ENCODE results near the gene THAP8.

DNA sequence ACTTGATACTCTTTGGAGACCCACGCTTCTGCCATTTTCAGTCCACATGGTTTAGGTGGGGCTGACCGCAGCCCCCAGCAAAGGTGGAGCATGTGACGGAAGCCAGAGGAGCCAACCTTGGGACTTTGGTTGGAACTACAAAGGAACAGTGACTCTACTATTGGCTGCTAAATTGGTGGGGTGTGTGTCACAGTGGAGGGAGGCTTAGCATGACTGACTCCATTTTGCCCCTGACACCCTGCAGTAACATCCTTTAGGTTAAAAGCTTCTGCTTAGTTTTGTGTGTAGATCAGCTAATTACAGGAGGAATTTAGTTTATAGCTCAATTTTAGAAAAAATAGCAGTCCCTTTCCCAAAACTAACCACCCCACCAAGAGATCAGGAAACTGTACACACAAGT is 52.5 kb downstream of the THAP8 start:
- TF ChIP-seq, protein P1, sequence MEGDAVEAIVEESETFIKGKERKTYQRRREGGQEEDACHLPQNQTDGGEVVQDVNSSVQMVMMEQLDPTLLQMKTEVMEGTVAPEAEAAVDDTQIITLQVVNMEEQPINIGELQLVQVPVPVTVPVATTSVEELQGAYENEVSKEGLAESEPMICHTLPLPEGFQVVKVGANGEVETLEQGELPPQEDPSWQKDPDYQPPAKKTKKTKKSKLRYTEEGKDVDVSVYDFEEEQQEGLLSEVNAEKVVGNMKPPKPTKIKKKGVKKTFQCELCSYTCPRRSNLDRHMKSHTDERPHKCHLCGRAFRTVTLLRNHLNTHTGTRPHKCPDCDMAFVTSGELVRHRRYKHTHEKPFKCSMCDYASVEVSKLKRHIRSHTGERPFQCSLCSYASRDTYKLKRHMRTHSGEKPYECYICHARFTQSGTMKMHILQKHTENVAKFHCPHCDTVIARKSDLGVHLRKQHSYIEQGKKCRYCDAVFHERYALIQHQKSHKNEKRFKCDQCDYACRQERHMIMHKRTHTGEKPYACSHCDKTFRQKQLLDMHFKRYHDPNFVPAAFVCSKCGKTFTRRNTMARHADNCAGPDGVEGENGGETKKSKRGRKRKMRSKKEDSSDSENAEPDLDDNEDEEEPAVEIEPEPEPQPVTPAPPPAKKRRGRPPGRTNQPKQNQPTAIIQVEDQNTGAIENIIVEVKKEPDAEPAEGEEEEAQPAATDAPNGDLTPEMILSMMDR (IDR thresholded peaks at IDR 0.05), result no peak
- no peak for TF ChIP-seq POLR2A (IDR thresholded peaks at IDR 0.05)

All from uterus (tissue), 2 donors.